GM18868 (cell line): ENCODE results near the gene DNAJC18.
A peak's percentile ranks its signal among the peaks of the same experiment; 100 is the strongest.

Experiments used
- ATAC-seq: cut with Tn5 transposase; IDR thresholded peaks from one replicate; pipeline ENCODE4 v1.9.1; 2021; ENCODE audit warnings: mild to moderate bottlenecking, moderate library complexity; ENCODE audit not compliant: unreplicated experiment

DNAJC18 gene

GRCh38 chr5:139374909-139375308, 64.4 kb downstream of the DNAJC18 start:
- ATAC-seq: no peak

DNA sequence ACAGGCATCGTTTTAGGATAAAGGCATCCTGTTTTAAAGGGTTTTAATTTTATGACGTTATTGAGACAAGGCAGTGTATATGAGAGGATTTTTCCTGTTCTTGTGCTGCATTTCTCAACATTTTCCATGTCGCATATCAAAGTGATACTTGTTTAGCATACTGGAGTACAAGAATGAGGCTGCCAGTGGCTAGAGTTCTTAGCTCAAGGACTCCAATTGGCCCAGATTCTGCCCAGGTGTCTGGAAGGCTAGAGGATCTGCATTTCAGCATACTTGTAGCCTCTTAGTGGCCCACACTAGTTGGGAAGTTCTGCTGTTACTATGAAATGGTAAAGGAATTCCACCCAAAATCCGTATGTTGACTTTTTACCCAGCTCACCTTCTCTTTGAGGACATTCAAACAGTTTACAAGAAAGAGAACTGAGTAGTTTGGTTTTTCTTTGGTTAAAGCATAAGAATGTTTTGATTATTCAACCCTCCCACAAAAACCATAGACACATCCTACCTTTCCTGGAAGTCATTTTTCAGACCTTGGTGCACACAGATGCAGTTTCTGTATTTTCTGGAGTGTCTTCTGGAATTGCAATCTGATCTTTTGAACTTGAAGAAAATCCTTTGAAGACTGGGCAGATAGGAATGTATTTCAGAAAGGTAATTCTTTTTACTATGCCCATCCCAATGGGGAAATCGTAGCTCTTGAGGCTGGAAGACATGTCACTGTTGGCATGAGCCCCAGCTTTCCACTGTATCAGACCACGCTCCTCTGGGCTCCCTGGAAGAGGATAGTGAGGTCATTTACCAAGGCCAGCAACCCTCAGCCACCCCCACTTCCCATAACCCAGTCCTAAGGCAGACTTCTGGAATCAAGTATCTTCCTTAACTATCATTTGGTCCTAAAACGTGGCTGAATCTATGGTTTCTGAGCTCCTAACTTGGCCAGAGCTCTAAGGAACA, 67.6 kb downstream of the DNAJC18 start:
- ATAC-seq: no peak

DNA sequence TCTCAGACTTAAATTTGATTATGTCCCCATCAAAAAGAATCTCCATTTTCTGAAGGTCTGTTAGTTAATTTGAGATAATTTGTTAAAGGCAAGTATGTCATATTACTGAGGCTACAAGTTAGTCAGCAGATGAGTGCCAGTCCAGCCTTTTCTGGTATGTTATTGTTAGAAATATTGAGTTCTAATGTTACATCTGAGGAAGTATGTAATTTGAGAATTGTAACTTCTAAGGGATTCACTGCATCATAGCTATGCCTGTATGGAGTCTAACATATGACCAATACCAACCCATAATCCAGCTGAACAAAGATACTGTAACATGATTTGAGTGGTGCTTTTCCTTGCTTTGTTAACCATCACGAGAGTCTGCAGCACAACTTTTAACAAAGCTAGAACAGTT, 70.1 kb downstream of the DNAJC18 start:
- no peak for ATAC-seq

DNA sequence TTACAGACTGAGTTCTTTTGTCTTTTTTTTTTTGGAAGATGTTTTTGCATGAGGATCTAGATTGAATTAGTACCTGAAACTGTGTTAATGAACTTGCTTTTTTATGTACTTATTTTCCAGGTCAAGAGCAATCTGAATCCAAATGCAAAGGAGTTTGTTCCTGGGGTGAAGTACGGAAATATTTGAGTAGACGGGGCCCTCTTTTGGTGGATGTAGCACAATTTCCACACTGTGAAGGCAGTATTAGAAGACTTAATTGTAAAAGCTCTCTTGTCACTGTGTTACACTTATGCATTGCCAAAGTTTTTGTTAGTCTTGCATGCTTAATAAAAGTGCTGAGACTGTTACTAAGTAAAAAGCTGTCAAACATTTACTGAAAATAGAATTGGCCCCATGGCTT, 70.7 kb downstream of the DNAJC18 start:
- no peak for ATAC-seq

GRCh38 chr5:139364466-139364865, 74.9 kb downstream of the DNAJC18 start:
- ATAC-seq: no peak

DNA sequence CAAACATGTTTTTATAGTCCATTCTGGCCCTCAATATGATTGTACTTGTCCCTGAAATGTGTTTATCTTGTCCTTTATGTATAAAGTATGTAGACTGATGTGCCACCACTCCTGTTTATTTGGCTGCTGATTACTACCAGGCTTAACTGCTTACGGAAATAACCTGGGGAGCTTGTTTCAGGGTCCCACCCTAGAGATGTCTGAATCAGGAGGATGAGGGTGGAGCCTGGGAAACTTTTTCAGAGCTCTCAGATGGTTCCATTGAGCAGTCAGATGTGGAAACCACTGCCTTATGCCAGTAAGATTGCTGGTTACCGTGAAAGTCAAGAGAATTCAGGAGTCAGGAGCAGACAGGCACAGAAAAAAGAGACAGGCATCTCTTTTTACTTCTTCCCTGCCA, 75.4 kb downstream of the DNAJC18 start:
- ATAC-seq: peak; percentile 49

DNA sequence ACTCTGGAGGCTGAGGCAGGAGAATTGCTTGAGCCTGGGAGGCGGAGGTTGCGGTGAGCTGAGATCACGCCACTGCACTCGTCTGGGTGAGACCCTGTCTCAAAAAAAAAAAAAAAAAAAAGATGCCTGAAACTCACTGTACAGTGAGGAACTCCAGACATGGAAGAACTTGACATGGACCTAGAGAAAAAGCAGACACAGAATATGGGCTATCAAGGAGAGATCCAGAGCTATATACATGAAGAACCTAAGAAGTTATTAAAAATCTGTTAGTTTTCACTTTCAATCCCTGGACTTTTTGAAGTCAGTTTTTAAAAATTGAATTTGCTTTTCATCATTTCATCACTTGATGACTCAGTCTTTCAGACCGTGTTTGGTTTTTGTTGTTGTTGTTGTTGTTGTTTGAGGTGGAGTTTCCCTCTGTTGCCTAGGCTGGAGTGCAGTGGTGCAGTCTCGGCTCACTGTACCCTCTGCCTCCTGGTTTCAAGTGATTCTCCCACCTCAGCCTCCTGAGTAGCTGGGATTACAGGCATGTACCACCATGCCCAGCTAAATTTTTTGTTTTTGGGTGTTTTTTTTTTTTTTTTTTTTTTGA, 77.4 kb downstream of the DNAJC18 start:
- ATAC-seq: no peak

DNA sequence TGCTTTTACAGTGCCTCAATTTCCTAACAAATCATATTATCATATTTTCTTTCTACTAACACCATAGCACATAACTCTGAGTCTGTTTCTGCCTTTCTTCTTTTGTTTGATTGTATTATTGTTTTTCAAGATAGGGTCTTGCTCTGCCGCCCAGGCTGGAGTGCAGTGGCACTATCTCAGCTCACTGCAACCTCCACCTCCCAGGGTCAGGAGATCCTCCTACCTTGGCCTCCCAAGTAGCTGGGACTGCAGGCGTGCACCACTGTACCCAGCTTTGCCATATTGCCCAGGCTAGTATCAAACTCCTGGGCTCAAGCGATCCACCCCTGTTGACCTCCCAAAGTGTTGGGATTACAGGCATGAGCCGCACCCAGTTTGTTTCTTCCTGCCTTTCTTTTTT, 78.9 kb downstream of the DNAJC18 start:
- ATAC-seq: no peak
